ENCODE data around the gene SAYSD1. TPM values are rescaled to one million over a fixed set of nuclear protein-coding genes. Genes with fewer than 3 reads are reported as not detected.

The SAYSD1 gene
- total and polyA plus RNA-seq, 9 of the 15 experiments (the other 6 are each of a cell fraction or from before 2014, with no cell fraction given), result 3.5 to 19.1 (median 12.4) TPM

DNA sequence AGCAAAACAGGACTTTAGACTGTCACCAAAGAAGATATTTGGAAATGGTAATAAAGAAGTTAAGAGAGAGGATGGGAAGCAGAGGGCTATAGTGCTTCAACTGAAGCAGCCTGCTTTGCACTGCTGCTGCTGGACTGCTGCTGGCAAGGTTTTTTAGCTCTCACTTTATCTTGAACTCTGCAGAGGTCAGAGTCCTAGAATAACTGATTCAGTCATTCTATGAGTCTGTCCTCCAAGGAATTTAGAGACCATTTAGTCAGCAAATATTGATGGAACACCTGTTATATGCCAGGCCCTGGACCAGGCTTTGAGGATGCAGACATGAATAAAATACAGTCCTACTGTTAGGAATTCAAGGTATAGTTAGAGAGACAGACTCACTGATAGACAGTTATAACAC lies 9.1 kb upstream of the SAYSD1 start (continued):
- TF ChIP-seq, protein P1, sequence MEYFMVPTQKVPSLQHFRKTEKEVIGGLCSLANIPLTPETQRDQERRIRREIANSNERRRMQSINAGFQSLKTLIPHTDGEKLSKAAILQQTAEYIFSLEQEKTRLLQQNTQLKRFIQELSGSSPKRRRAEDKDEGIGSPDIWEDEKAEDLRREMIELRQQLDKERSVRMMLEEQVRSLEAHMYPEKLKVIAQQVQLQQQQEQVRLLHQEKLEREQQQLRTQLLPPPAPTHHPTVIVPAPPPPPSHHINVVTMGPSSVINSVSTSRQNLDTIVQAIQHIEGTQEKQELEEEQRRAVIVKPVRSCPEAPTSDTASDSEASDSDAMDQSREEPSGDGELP (CRISPR knock-in tag; IDR thresholded peaks at IDR 0.05; ENCODE audit: borderline replicate concordance), result no peak
- TF ChIP-seq, protein P2, sequence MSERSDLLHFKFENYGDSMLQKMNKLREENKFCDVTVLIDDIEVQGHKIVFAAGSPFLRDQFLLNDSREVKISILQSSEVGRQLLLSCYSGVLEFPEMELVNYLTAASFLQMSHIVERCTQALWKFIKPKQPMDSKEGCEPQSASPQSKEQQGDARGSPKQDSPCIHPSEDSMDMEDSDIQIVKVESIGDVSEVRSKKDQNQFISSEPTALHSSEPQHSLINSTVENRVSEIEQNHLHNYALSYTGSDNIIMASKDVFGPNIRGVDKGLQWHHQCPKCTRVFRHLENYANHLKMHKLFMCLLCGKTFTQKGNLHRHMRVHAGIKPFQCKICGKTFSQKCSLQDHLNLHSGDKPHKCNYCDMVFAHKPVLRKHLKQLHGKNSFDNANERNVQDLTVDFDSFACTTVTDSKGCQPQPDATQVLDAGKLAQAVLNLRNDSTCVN (CRISPR knock-in tag; IDR thresholded peaks at IDR 0.05), result no peak
- TF ChIP-seq SIN3A (IDR thresholded peaks at IDR 0.05; ENCODE audit: borderline replicate concordance in 2 of 2, control insufficient read depth in 1 of 2, low read depth in 2 of 2, low read length in 2 of 2), result no peak
- no peak for TF ChIP-seq JUNB (CRISPR knock-in tag; conservative IDR thresholded peaks at IDR 0.05)

DNA sequence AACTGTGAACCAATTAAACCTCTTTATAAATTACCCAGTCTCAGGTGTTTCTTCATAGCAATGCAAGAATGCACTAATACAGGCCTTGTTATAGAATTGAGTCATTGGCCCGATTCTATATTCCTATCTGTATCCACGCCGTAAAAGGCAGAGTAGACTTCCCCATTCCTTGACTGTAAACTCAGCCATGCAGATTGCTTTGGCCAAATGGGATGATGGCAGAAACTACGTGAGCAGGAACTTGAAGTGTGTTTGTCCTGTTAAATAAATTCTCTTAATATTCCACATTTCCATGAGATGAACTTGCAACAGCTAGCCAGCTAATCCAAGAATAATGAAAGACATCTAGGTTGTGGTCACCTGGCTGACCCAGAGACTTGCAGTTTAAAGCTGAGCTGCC lies 3.9 kb upstream of the SAYSD1 start:
- ATAC-seq (no peak), FAIRE-seq (no peak), DNase-seq (ENCODE audit: extremely low read depth in 1 of 4, low spot score in 3 of 4) (no peak)
- H3K79me2 ChIP-seq (ENCODE audit: control insufficient read depth, insufficient read depth, low read length), result no peaks in the 10 kb centered on the region
- no peak overlapping the region for H3K4me2 ChIP-seq (ENCODE audit: insufficient read depth, low read length)
- WGBS (ENCODE audit: insufficient coverage, low coverage, missing lambda C conversion rate), result 11% methylated on average over 4 of the region's 4 CpGs
- H3K4me3 ChIP-seq, result no peak overlapping the region
- BruUV-seq (replicated peaks), result no TSS peak
- peaks cover 3% of the 10 kb centered on the region for H3K9me1 ChIP-seq (ENCODE audit: control insufficient read depth, insufficient read depth, low read length)
- intact Hi-C loops (cut with micrococcal nuclease), result loop anchor here (10.0 kb wide), 1 partner anchor 106 kb away; the partner anchor contains the start of gene KCNK5
- no peak overlapping the region for H3K9ac ChIP-seq (ENCODE audit: insufficient read depth in 1 of 2, low read depth in 2 of 2, low read length in 2 of 2)
- H3K9me3 ChIP-seq (replicated peaks; ENCODE audit: control insufficient read depth, insufficient read depth, low read depth, low read length), result no peaks in the 10 kb centered on the region
- in situ Hi-C loops (cut with MboI), result no loop called here
- ChIA-PET POLR2A (interaction anchor here (0.7 kb wide), 1 partner anchor 148 kb away, joined by 3 read pairs; no protein-coding TSS in a partner anchor), CTCF (ENCODE audit: low intra/inter-chr PET ratio) (no interaction called here)
- H3K4me1 ChIP-seq (replicated peaks in 1 of 2; ENCODE audit: control insufficient read depth in 2 of 2, insufficient read depth in 2 of 2, low read length in 2 of 2), result peaks cover 6 to 10% of the 10 kb centered on the region in 2 experiments; a peak in 4 of 5 replicates
- H3K36me3 ChIP-seq (ENCODE audit: control insufficient read depth, insufficient read depth, low read length), result no peaks in the 10 kb centered on the region
- no peak overlapping the region for H3K27ac ChIP-seq (ENCODE audit: extremely low read depth, low read depth, low read length)
- TF ChIP-seq MTF1 (CRISPR knock-in tag; IDR thresholded peaks at IDR 0.05; ENCODE audit: borderline replicate concordance) (no peak), RBM17 (IDR thresholded peaks at IDR 0.05; ENCODE audit: borderline replicate concordance, low read depth, low read length) (no peak), EGR1 (conservative IDR thresholded peaks at IDR 0.05) (no peak), ZKSCAN3 (CRISPR knock-in tag; IDR thresholded peaks at IDR 0.05) (no peak), BRCA1 (IDR thresholded peaks at IDR 0.05) (no peak), BRCA1 (CRISPR knock-in tag; IDR thresholded peaks at IDR 0.05) (no peak)
- TF ChIP-seq, protein P3, sequence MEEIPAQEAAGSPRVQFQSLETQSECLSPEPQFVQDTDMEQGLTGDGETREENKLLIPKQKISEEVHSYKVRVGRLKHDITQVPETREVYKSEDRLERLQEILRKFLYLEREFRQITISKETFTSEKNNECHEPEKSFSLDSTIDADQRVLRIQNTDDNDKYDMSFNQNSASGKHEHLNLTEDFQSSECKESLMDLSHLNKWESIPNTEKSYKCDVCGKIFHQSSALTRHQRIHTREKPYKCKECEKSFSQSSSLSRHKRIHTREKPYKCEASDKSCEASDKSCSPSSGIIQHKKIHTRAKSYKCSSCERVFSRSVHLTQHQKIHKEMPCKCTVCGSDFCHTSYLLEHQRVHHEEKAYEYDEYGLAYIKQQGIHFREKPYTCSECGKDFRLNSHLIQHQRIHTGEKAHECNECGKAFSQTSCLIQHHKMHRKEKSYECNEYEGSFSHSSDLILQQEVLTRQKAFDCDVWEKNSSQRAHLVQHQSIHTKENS (CRISPR knock-in tag; IDR thresholded peaks at IDR 0.05), result no peak
- TF ChIP-seq, protein P4, sequence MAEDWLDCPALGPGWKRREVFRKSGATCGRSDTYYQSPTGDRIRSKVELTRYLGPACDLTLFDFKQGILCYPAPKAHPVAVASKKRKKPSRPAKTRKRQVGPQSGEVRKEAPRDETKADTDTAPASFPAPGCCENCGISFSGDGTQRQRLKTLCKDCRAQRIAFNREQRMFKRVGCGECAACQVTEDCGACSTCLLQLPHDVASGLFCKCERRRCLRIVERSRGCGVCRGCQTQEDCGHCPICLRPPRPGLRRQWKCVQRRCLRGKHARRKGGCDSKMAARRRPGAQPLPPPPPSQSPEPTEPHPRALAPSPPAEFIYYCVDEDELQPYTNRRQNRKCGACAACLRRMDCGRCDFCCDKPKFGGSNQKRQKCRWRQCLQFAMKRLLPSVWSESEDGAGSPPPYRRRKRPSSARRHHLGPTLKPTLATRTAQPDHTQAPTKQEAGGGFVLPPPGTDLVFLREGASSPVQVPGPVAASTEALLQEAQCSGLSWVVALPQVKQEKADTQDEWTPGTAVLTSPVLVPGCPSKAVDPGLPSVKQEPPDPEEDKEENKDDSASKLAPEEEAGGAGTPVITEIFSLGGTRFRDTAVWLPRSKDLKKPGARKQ (CRISPR knock-in tag; IDR thresholded peaks at IDR 0.05), result no peak
- H3K27me3 ChIP-seq (ENCODE audit: control insufficient read depth in 2 of 2, insufficient read depth in 2 of 2, low read length in 2 of 2), result peaks cover 10 to 17% of the 10 kb centered on the region in 2 experiments; a peak in 4 of 5 replicates
- no peaks in the 10 kb centered on the region for H4K20me1 ChIP-seq (replicated peaks; ENCODE audit: control insufficient read depth, insufficient read depth, low read length)
- H2AFZ ChIP-seq (ENCODE audit: low read depth, low read length), result no peak overlapping the region
